WTC11 (cell line): Measurements from ENCODE around the gene FLT3. TPM values are rescaled to one million over a fixed set of nuclear protein-coding genes. Genes with fewer than 3 reads are reported as not detected.

Source experiments
- ATAC-seq: fragments of 200-7000 bp; cut with Tn5 transposase; 2 replicates; pipeline ENCODE4 v1.10.0; 2021; ENCODE audit warnings: mild to moderate bottlenecking, moderate library complexity
- CTCF ChIA-PET: fragments of 300-600 bp; sonication (Branson Sonifier 250); formaldehyde crosslinking; loops from one replicate; lab custom pipeline; 2021; ENCODE audit warnings: antibody characterized with exemption; lab: Charles Lee
- POLR2A ChIA-PET: fragments of 350-600 bp; sonication (Branson Sonifier 250); formaldehyde crosslinking; loops from one replicate; lab custom pipeline; 2021; ENCODE audit warnings: antibody characterized with exemption; lab: Charles Lee
- DNase-seq: peaks from one replicate; pipeline ENCODE4 v3.0.0; 2021; ENCODE audit warnings: low spot score
- H3K27ac Mint-ChIP-seq: 2 replicates; pipeline ENCODE4 v1.8.0; 2021; ENCODE audit warnings: mixed read lengths
- H3K27me3 Mint-ChIP-seq: 2 replicates; pipeline ENCODE4 v1.8.0; 2021; ENCODE audit warnings: low read depth, mild to moderate bottlenecking, moderate library complexity, mixed read lengths
- H3K36me3 Mint-ChIP-seq: 2 replicates; pipeline ENCODE4 v1.8.0; 2021; ENCODE audit warnings: mixed read lengths
- H3K4me1 Mint-ChIP-seq: 2 replicates; pipeline ENCODE4 v1.8.0; 2022; ENCODE audit warnings: mixed read lengths
- H3K4me3 Mint-ChIP-seq: 2 replicates; pipeline ENCODE4 v1.8.0; 2021; ENCODE audit warnings: mild to moderate bottlenecking, moderate library complexity, mixed read lengths
- H3K9me3 Mint-ChIP-seq: 2 replicates; pipeline ENCODE4 v1.8.0; 2021; ENCODE audit warnings: mixed read lengths
- AFF4 ChIP-seq: sonication (generic); formaldehyde crosslinking; IDR thresholded peaks from 2 replicates; pipeline ENCODE4 v1.8.1; 2023; ENCODE audit warnings: mild to moderate bottlenecking, missing genetic modification reagents, borderline replicate concordance
- ATF1 ChIP-seq: sonication (generic); formaldehyde crosslinking; IDR thresholded peaks from 2 replicates; pipeline ENCODE4 v1.8.1; 2023; ENCODE audit warnings: mild to moderate bottlenecking, moderate library complexity, missing genetic modification reagents
- CBFB ChIP-seq: sonication (generic); formaldehyde crosslinking; IDR thresholded peaks from 2 replicates; pipeline ENCODE4 v1.8.1; 2022; ENCODE audit warnings: mild to moderate bottlenecking, low read depth, missing genetic modification reagents
- E2F1 ChIP-seq: sonication (generic); formaldehyde crosslinking; IDR thresholded peaks from 2 replicates; pipeline ENCODE4 v1.8.0; 2022; ENCODE audit warnings: mild to moderate bottlenecking, missing genetic modification reagents
- ELF4 ChIP-seq: sonication (generic); formaldehyde crosslinking; IDR thresholded peaks from 2 replicates; pipeline ENCODE4 v1.8.1; 2022; ENCODE audit warnings: low read depth, mild to moderate bottlenecking, moderate library complexity, missing genetic modification reagents
- EMX1 ChIP-seq: fragments of 250-450 bp; sonication (Bioruptor Pico); IDR thresholded peaks from 2 replicates; pipeline ENCODE4 v1.8.0; 2021; ENCODE audit warnings: mild to moderate bottlenecking
- JUN ChIP-seq: sonication (generic); formaldehyde crosslinking; IDR thresholded peaks from 2 replicates; pipeline ENCODE4 v1.8.0; 2023; ENCODE audit warnings: mild to moderate bottlenecking, missing genetic modification reagents
- MYBL2 ChIP-seq: sonication (generic); formaldehyde crosslinking; IDR thresholded peaks from 2 replicates; pipeline ENCODE4 v1.8.1; 2023; ENCODE audit warnings: mild to moderate bottlenecking, moderate library complexity, missing genetic modification reagents
- NR2C2 ChIP-seq: sonication (generic); formaldehyde crosslinking; IDR thresholded peaks from 2 replicates; pipeline ENCODE4 v1.8.0; 2022; ENCODE audit warnings: mild to moderate bottlenecking, missing genetic modification reagents
- NR3C1 ChIP-seq: sonication (generic); formaldehyde crosslinking; conservative IDR thresholded peaks from 2 replicates; pipeline ENCODE4 v1.8.1; 2023; ENCODE audit warnings: low read depth, mild to moderate bottlenecking, missing genetic modification reagents
- OVOL2 ChIP-seq: fragments of 250-450 bp; sonication (Bioruptor Pico); IDR thresholded peaks from 2 replicates; pipeline ENCODE4 v1.9.0; 2021; ENCODE audit warnings: mild to moderate bottlenecking, borderline replicate concordance
- STAT6 ChIP-seq: sonication (generic); formaldehyde crosslinking; conservative IDR thresholded peaks from 2 replicates; pipeline ENCODE4 v1.8.1; 2023; ENCODE audit warnings: mild to moderate bottlenecking, low read depth, missing genetic modification reagents, moderate library complexity
- TCF7 ChIP-seq: sonication (generic); formaldehyde crosslinking; IDR thresholded peaks from 2 replicates; pipeline ENCODE4 v1.8.0; 2022; ENCODE audit warnings: mild to moderate bottlenecking, low read depth, missing genetic modification reagents, moderate library complexity
- ZNF219 ChIP-seq: sonication (generic); formaldehyde crosslinking; IDR thresholded peaks from 2 replicates; pipeline ENCODE4 v1.8.0; 2023; ENCODE audit warnings: missing genetic modification reagents, mild to moderate bottlenecking, borderline replicate concordance
- ZNF232 ChIP-seq: sonication (generic); formaldehyde crosslinking; IDR thresholded peaks from 2 replicates; pipeline ENCODE4 v1.8.0; 2022; ENCODE audit warnings: mild to moderate bottlenecking, missing genetic modification reagents
- ZNF281 ChIP-seq: sonication (generic); formaldehyde crosslinking; IDR thresholded peaks from 2 replicates; pipeline ENCODE4 v1.8.0; 2023; ENCODE audit warnings: mild to moderate bottlenecking, missing genetic modification reagents
- ZNF416 ChIP-seq: fragments of 250-450 bp; sonication (Bioruptor Pico); IDR thresholded peaks from 2 replicates; pipeline ENCODE4 v1.9.0; 2021; ENCODE audit warnings: mild to moderate bottlenecking, inconsistent platforms
- total RNA-seq: library from RNA; stranded (reverse); gene quantifications from 3 replicates; pipeline ENCODE4 v1.2.3, GENCODE V29; 2021
- TF ChIP-seq, protein P1 (sequence below): sonication (generic); formaldehyde crosslinking; IDR thresholded peaks from 2 replicates; pipeline ENCODE4 v1.8.0; 2022; ENCODE audit warnings: mild to moderate bottlenecking, missing genetic modification reagents
- TF ChIP-seq, protein P2 (sequence below): sonication (generic); formaldehyde crosslinking; IDR thresholded peaks from 2 replicates; pipeline ENCODE4 v1.8.0; 2023; ENCODE audit warnings: missing genetic modification reagents

The FLT3 gene
- total RNA-seq, 1 experiment from 2014 or later = 0.15 TPM

- CTCF ChIA-PET = no interaction called here
- DNase-seq (no peak), ATAC-seq (no peak)
- Mint-ChIP-seq H3K27me3 (peaks cover 37% of the 10 kb centered on the region), H3K9me3 (peaks cover 4% of the 10 kb centered on the region; the same call in 1 of the 2 replicates), H3K36me3 (no peaks in the 10 kb centered on the region)
- POLR2A ChIA-PET = no interaction called here
- no peak for TF ChIP-seq OVOL2
- TF ChIP-seq AFF4 (CRISPR knock-in tag) = no peak
- TF ChIP-seq CBFB (CRISPR knock-in tag) = no peak
- TF ChIP-seq ZNF416 = no peak
- TF ChIP-seq ZNF232 (CRISPR knock-in tag) = no peak
- no peak for TF ChIP-seq NR3C1 (CRISPR knock-in tag)
- TF ChIP-seq, protein P1, sequence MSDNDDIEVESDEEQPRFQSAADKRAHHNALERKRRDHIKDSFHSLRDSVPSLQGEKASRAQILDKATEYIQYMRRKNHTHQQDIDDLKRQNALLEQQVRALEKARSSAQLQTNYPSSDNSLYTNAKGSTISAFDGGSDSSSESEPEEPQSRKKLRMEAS (CRISPR knock-in tag) = no peak
- TF ChIP-seq MYBL2 (CRISPR knock-in tag) = no peak
- TF ChIP-seq TCF7 (CRISPR knock-in tag) = no peak
- TF ChIP-seq ATF1 (CRISPR knock-in tag) = no peak
- no peak for TF ChIP-seq ZNF219 (CRISPR knock-in tag)
- no peak for TF ChIP-seq ELF4 (CRISPR knock-in tag)
- no peak for TF ChIP-seq NR2C2 (CRISPR knock-in tag)
- no peak for TF ChIP-seq EMX1 (CRISPR knock-in tag)
- TF ChIP-seq E2F1 (CRISPR knock-in tag) = no peak
- no peak for TF ChIP-seq ZNF281
- no peak for TF ChIP-seq JUN
- TF ChIP-seq STAT6 = no peak
- TF ChIP-seq, protein P2, sequence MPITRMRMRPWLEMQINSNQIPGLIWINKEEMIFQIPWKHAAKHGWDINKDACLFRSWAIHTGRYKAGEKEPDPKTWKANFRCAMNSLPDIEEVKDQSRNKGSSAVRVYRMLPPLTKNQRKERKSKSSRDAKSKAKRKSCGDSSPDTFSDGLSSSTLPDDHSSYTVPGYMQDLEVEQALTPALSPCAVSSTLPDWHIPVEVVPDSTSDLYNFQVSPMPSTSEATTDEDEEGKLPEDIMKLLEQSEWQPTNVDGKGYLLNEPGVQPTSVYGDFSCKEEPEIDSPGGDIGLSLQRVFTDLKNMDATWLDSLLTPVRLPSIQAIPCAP (CRISPR knock-in tag) = no peak
- TF ChIP-seq, all 79 proteins: peak for 0
- Mint-ChIP-seq H3K4me3 (no peak overlapping the region), H3K27ac (no peak overlapping the region), H3K4me1 (peaks cover 29% of the 10 kb centered on the region)
Observed at GRCh38 chr13:28046981-28047380, 53.4 kb downstream of the FLT3 start.
